Activated CD4-positive, alpha-beta T cell treated with anti-CD3 and anti-CD28 coated beads, Interleukin-2, Interleukin-6, amounts not matched to agents 100 ng/mL and 50 ng/mL, durations not matched to agents 16 hours and 8 hours (primary cell): ENCODE data around the gene PTPRK.
"Not testable (repeated sequence)": the region's sequence is repeated elsewhere in the genome, so short reads cannot be mapped to it uniquely, and the experiment has no call there.

Experiments
- DNase-seq: peaks from one replicate; pipeline ENCODE4 v3.0.0-alpha.2; 2020

The PTPRK gene

GRCh38 chr6:128487746-128488145 lies 32.7 kb downstream of the PTPRK start:
- DNase-seq, result no peak

- no peak for DNase-seq
Observed at GRCh38 chr6:128487055-128487454, 33.3 kb downstream of the PTPRK start.

GRCh38 chr6:128486580-128486979 lies 33.8 kb downstream of the PTPRK start:
- DNase-seq, result not testable (repeated sequence)

- DNase-seq, result no peak
Observed at GRCh38 chr6:128483472-128484135, 36.8 kb downstream of the PTPRK start.

GRCh38 chr6:128482642-128483041 lies 37.8 kb downstream of the PTPRK start:
- no peak for DNase-seq

GRCh38 chr6:128479991-128480390 lies 40.4 kb downstream of the PTPRK start:
- no peak for DNase-seq

GRCh38 chr6:128479048-128479666 lies 41.2 kb downstream of the PTPRK start:
- DNase-seq, result no peak

GRCh38 chr6:128478230-128479047 lies 42.0 kb downstream of the PTPRK start:
- DNase-seq, result no peak

GRCh38 chr6:128474933-128475332 lies 45.5 kb downstream of the PTPRK start:
- DNase-seq, result no peak

GRCh38 chr6:128474481-128474880 lies 45.9 kb downstream of the PTPRK start:
- no peak for DNase-seq

- no peak for DNase-seq
Observed at GRCh38 chr6:128471907-128472306, 48.5 kb downstream of the PTPRK start.

GRCh38 chr6:128465368-128466343 lies 54.7 kb downstream of the PTPRK start:
- DNase-seq, result no peak

- DNase-seq, result no peak
Observed at GRCh38 chr6:128464790-128465189, 55.6 kb downstream of the PTPRK start.

- DNase-seq, result no peak
Observed at GRCh38 chr6:128463942-128464341, 56.5 kb downstream of the PTPRK start.

GRCh38 chr6:128461501-128461900 lies 58.9 kb downstream of the PTPRK start:
- DNase-seq, result no peak

GRCh38 chr6:128456510-128457230 lies 63.7 kb downstream of the PTPRK start:
- no peak for DNase-seq

- DNase-seq, result no peak
Observed at GRCh38 chr6:128455959-128456358, 64.4 kb downstream of the PTPRK start.

GRCh38 chr6:128452713-128453112 lies 67.7 kb downstream of the PTPRK start:
- no peak for DNase-seq

GRCh38 chr6:128446497-128446896 lies 73.9 kb downstream of the PTPRK start:
- no peak for DNase-seq

GRCh38 chr6:128443553-128443952 lies 76.8 kb downstream of the PTPRK start:
- DNase-seq, result no peak

GRCh38 chr6:128439627-128440026 lies 80.8 kb downstream of the PTPRK start:
- DNase-seq, result no peak

GRCh38 chr6:128438393-128438792 lies 82.0 kb downstream of the PTPRK start:
- DNase-seq, result no peak
